DOHH2 (cell line): ENCODE measurements around the gene PRPS1.
"Not testable (repeated sequence)": the region's sequence is repeated elsewhere in the genome, so short reads cannot be mapped to it uniquely, and the experiment has no call there.

ENCODE experiments used
- CTCF ChIP-seq: fragments of 200-600 bp; sonication (generic); IDR thresholded peaks from one replicate; pipeline ENCODE4 v1.5.1; 2014; ENCODE audit warnings: antibody characterized with exemption, mild to moderate bottlenecking, low read depth, low read length; ENCODE audit not compliant: poor library complexity, severe bottlenecking
- EZH2phosphoT487 ChIP-seq: fragments of 200-600 bp; sonication (generic); IDR thresholded peaks from 2 replicates; pipeline ENCODE4 v1.6.1; 2017; ENCODE audit warnings: borderline replicate concordance, mild to moderate bottlenecking, antibody characterized with exemption, low read length, moderate library complexity, mixed read lengths

DNA sequence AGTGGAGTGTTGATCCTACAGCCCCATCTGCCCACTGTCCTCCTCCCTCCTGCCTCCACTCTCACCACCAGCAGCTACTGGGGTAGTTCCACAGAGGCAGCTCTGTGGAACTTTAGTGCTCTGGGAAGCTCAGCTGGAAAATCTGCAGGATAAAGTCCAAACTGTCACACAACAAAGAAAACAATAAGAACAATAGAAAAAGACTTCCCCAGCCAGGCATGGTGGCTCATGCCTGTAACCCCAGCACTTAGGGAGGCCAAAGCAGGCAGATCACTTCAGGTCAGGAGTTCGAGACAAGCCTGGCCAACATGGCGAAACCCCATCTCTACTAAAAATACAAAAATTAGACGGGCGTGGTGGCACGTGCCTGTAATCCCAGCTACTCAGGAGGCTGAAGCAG lies 40.4 kb downstream of the PRPS1 start:
- not testable (repeated sequence) for TF ChIP-seq CTCF, EZH2phosphoT487
